Activated CD4-positive, alpha-beta T cell treated with anti-CD3 and anti-CD28 coated beads for 24 hours (primary cell): Measurements from ENCODE around the gene EFHC2.

Experiments
- DNase-seq, 2 donors: peaks; one replicate each; pipeline ENCODE4 v3.0.0-alpha.2; 2020; ENCODE audit warnings: low read depth in 2 of 2

Gene EFHC2, protein sequence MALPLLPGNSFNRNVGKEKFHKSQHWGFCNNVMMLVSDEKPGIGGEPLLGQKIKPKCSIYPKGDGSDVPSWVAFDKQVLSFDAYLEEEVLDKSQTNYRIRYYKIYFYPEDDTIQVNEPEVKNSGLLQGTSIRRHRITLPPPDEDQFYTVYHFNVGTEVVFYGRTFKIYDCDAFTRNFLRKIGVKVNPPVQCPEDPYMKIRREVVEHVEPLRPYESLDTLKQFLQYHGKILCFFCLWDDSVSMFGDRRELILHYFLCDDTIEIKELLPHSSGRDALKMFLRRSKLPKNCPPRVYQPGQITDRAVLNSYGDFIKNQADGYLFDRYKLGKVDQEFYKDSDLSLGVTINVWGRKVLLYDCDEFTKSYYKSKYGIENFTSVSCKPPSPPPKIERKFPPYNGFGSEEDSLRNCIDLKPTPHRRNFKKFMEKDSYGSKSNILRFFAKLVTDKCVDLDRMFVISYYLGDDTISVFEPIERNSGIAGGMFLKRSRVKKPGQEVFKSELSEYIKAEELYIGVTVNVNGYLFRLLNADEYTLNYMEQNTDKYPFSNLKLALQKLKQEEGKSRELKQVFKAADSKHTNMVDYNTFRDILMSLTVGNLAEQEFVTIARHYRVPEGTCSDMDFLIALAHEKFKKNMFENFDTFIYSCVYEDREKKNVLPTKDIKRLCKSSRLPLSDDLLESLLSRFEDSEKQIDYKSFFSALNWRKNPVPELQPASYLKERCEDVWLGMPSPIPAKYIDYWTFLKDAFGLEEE

DNA sequence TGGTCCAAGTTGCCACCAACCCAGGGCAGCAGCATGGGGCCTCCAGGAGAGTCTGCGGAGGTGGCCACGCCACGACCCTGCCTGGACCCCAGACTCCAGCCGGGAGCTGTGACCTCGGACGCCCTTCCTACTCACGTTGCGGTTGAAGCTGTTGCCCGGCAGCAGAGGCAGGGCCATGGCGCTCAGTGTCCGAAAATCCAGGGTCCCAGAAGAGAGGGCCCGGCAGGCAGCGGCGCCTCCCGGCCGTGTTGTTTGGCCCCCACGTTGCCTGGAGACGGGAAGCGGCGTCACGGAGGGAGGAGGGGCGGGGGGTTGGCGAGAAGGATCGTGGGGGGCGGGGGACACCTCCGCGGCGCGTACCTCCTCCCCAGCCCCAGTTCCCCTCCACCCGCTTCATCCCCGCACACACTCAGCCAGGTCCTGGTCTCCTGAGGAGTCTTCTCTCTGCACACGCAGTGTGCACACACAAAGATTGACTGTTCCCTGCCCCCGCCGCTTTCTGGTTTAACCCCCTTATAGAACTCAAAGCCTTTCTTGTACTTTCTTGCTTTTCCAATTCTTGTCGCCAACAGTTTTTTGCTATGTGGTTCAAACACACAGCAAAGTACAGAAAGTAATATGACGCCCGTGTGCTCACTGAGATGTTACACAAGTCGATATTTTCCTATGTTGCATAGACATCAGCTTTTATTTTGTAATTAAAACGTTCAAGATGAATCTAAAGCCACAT is at the start of gene EFHC2:
EFHC2 (minus strand) TSS at position 261 of the 730 bp plus-strand sequence; CDS start at position 177, 84 bp downstream.
- peak in 1 of 2 donors; percentile 15 for DNase-seq

GRCh38 chrX:44392767-44393166 is 49.3 kb upstream of the EFHC2 start:
- DNase-seq = no peak

GRCh38 chrX:44384688-44385338 is 41.3 kb upstream of the EFHC2 start:
- no peak for DNase-seq

DNA sequence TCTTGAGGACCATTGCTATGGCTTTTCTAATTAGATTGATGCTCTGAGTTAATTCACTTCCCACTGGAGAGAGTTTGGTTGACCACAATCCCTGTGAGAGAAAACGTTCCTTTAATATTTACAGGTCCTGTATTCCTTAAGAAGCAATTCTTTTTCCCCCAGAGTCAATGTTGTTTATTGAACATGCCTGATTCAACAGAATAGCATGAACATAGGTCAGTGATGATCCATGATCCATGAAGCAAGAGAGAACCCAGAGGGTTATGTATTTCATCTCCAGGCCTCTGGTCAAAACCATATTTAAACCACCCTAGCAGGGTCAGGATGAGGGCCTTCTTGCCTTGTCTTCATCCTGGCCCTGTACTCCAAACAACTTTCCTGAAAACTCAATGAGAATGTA is 39.4 kb upstream of the EFHC2 start:
- DNase-seq = no peak

GRCh38 chrX:44352758-44353157 is 9.3 kb upstream of the EFHC2 start:
- no peak for DNase-seq

DNA sequence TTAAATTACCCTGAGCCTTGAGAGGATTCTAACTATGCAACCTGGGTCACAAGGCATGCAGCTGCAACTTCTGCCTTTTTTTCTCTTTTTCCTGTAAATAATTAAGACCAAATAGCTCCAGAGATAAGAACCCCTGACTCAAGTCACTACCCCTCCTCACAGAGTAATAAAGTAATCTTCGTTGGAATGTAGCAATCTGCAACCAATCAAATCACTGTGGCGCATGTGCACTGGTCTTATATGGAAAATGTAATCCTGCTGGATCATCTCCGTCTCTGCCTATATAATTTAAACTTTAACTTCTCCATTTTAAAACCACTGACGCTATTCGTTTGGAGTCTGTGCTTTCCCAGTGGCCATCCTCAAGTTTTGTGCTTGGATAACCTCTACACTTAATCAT is 6.1 kb upstream of the EFHC2 start:
- DNase-seq = no peak

- no peak for DNase-seq
These were observed 1.2 kb upstream of the EFHC2 start for GRCh38 chrX:44344687-44345086.

- DNase-seq = peak; percentile 9 to 21
These were observed 722 bp upstream of the EFHC2 start for GRCh38 chrX:44344194-44344593.

- no peak for DNase-seq
These were observed 606 bp downstream of the EFHC2 start for GRCh38 chrX:44342866-44343265.

DNA sequence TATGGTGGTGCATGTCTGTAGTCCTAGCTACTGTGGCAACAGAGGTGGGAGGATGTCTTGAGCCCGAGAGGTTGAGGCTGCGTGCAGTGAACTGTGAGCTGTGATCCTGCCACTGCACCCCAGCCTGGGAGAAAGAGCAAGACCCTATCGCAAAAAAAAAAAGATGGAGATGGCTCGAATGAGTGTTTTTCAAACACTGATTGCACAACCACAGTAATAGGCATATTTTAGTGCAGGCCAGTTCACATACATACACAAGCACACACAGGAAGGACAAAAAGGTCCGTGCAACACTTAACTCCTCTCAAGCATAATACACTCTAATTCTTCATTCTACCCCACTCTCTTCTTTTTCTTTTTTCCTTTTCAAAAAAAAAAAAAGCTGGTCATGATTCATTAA is 5.1 kb downstream of the EFHC2 start:
- DNase-seq = no peak

- DNase-seq = no peak
These were observed 11.0 kb downstream of the EFHC2 start for GRCh38 chrX:44332437-44332836.

DNA sequence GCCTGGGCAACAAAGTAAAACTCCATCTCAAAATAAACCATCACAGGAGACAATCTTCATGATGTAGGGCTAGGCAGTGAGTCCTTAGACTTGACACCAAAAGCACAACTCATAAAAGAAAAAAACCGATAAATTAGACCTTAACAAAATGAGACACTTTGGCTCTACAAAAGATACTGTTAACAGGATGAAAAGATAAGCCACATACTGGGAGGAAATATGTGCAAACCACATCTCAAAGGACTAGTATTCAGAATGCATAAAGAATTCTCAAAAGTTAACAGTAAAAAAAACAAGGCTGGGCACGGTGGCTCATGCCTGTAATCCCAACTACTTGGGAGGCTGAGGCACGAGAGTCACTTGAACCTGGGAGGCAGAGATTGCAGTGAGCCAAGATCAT is 13.2 kb downstream of the EFHC2 start:
- DNase-seq = no peak

DNA sequence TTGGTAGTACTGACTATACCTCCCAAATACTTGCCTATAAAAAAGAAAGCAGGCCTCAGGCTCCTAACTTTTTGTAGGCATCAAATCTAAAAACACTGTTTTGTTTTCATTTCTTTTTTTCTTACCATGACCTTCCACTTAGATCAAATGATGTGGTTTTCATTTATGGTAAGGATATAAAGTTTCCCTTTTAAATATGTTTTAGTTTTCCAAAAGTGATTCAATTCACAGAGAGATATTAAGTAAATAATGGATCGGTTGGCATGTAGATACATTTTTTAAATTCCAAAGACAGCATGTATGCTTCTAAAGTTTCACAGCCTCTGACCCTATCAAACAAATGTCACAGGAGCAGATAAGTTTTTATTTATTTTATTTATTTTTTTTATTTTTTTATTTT is 23.9 kb downstream of the EFHC2 start:
- no peak for DNase-seq

GRCh38 chrX:44317181-44317580 is 26.3 kb downstream of the EFHC2 start:
- no peak for DNase-seq

GRCh38 chrX:44314808-44315207 is 28.7 kb downstream of the EFHC2 start:
- DNase-seq = no peak

DNA sequence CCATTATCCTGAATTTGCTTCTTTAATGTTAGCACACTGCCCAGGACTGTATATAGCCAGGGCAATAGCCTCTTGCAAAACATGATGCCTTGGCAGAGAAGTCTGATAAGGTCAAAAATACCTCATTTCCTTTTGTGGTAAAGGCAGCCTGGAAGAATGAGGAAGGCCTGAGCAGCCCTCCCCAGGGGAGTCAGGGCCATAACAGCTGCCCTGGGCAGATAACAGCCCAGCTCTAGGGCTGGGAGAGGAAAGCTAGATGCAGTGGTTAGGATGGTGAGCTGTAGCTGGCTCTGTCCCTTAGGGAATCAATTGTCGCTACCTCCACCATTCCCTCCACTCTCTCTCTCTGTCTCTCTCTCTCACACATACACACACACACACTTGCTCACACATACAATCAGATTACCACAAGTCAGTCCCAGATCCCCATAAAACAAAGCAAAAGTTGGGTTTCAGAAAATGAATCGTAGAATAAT is 29.2 kb downstream of the EFHC2 start:
- no peak for DNase-seq

DNA sequence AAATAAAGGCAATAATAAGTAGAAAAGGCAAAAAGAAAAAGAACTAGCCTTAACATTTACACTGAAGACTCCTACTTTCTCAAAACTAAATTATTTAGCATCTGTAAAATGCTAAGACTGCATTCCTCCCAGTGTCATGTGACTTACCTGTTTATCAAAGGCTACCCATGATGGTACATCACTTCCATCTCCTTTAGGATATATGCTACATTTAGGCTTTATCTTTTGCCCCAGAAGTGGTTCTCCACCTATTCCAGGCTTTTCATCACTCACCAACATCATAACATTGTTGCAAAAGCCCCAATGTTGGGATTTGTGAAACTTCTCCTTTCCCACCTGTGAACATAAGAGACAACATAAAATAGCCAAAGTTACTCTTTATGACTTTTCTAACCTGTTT is 31.1 kb downstream of the EFHC2 start:
- DNase-seq = no peak

DNA sequence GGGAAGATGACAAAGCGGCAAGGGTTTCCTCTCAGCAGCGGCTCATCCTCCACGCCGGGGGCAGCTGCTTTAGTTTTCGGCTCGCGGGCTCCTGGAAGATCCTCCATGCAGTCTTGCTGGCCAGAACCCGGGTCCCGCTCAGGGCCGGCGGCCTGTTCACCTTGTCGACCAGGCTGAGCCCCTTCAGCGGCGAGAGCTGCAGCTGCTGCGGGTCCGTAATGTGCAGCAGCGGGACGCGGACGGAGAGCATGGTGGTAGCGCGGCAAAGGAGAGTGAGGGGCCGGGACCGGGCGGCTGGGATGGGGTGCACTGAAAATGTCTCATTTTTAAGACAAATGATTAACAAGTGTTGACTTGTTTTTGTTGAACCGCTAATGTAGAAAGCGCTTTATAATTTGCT is 33.2 kb downstream of the EFHC2 start:
- no peak for DNase-seq

DNA sequence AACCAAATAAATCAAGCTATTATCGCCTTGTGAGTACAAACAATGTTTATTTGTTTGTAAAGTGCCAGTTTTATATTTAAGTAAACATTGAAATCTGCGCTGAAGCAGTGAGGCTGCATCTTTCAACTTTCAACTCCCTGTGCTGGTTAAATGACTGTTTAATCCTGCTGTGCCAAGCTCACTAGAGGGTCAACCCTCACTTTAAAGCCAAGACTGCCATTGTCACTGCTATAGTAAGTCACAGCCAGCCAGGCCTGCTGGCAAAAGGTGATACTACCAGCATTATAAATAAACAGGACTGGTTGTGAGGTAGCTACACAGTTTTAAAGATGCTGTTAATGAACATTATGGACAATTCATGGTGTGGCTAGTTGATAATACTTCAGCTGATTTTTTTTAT is 34.6 kb downstream of the EFHC2 start:
- DNase-seq = no peak

DNA sequence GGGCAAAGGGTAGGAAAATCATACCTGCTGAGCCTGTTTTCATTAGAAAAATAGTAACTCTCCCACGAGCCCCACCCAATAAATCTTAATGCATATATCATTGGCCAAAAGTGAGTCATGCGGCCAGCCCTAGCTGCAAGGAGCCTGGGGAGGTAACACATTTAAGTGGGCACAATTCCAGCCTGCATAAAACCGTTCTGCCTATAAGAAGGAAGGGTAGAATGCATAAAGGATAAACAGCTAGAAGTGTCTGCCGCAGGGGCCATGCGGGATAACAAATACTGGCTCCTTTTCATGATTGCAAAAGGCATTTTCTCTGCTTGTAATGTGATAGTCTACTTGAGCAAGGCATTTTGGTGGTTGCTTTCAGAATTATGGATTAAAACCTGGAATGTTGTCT is 37.1 kb downstream of the EFHC2 start:
- DNase-seq = no peak

DNA sequence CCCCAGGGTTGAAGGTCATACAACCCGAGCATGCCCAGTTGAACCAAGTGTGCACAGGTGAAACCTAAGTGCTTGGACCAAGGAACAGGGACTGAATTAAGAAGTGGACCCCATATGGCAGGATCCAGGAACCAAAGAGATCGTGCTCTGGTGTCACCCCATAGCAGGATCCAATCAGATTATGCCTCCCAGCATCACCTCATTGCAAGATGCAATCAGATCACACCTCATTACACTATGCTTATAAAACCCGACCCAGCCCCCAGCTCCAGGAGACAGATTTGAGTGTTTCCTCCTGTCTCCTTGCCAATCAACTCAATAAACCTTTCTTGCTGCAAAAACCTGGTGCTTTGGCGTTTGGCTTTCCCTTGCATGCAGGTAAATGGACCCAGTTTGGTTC is 37.6 kb downstream of the EFHC2 start:
- no peak for DNase-seq

GRCh38 chrX:44303119-44303518 is 40.4 kb downstream of the EFHC2 start:
- DNase-seq = no peak
